Small intestine (tissue), 7 donors: Measurements from ENCODE around the gene TBX2. TPM values are rescaled to one million over a fixed set of nuclear protein-coding genes. Genes with fewer than 3 reads are reported as not detected.

Source experiments
- DNase-seq, 2 donors: peaks; one replicate each; pipeline versions ENCODE4 v3.0.0 to v3.0.0-alpha.2; 2013
- FAIRE-seq: peaks from 2 replicates; lab custom pipeline; 2012; peaks lifted over from hg19 to GRCh38; lab: Jason Lieb, UNC
- H3K27ac ChIP-seq, 3 donors: one replicate each; pipeline ENCODE4 v1.5.1; 2013; ENCODE audit warnings: low read length in 2 of 3, mild to moderate bottlenecking in 2 of 3, control low read depth in 1 of 3, inconsistent platforms in 1 of 3, low read depth in 1 of 3, moderate library complexity in 1 of 3
- H3K27me3 ChIP-seq, 3 donors: one replicate each; pipeline ENCODE4 v1.6.1; 2013; ENCODE audit warnings: low read length in 3 of 3, inconsistent platforms in 1 of 3; ENCODE audit not compliant: control insufficient read depth in 3 of 3, insufficient read depth in 3 of 3
- H3K36me3 ChIP-seq, 3 donors: one replicate each; pipeline ENCODE4 v1.6.1; 2013; ENCODE audit warnings: low read length in 3 of 3, inconsistent platforms in 1 of 3, low read depth in 1 of 3, mild to moderate bottlenecking in 1 of 3, moderate library complexity in 1 of 3; ENCODE audit not compliant: control insufficient read depth in 3 of 3, insufficient read depth in 2 of 3
- H3K4me1 ChIP-seq, 3 donors: one replicate each; pipeline ENCODE4 v1.6.1; 2013; ENCODE audit warnings: low read length in 2 of 3, inconsistent platforms in 1 of 3, low read depth in 1 of 3, mild to moderate bottlenecking in 1 of 3, moderate library complexity in 1 of 3; ENCODE audit not compliant: control insufficient read depth in 3 of 3, insufficient read depth in 2 of 3
- H3K4me3 ChIP-seq, 3 donors: one replicate each; pipeline ENCODE4 v1.5.1; 2013; ENCODE audit warnings: low read length in 3 of 3, control low read depth in 1 of 3, inconsistent platforms in 1 of 3, low read depth in 1 of 3, mild to moderate bottlenecking in 1 of 3, moderate library complexity in 1 of 3
- H3K9me3 ChIP-seq, 2 donors: one replicate each; pipeline ENCODE4 v1.6.1; 2013; ENCODE audit warnings: low read depth in 1 of 2, low read length in 1 of 2; ENCODE audit not compliant: control insufficient read depth in 2 of 2, insufficient read depth in 1 of 2
- WGBS, 3 donors: extraction: QIAGEN DNeasy Blood & Tissue Kit; methylation state at CpG; one replicate each; pipeline ENCODE4 v1.1.7; 2013; 5-methylcytosine and 5-hydroxymethylcytosine counted together
- polyA plus RNA-seq, 4 donors: library from polyadenylated mRNA; stranded (reverse) in 3 of 4; unstranded in 1 of 4; fragments of 200-250 nt in 3 of 4; fragments of 120-200 nt in 1 of 4; gene quantifications; one replicate each; pipeline versions ENCODE4 v1.2.1 to v1.2.3, GENCODE V29; 2013
- donor health status: healthy with polysubstance abuse.
- donor health status: control.
- donor health status: control.
- donor health status: Bipolar disorder and iron deficiency.
- donor health status: healthy.

TBX2 gene
- polyA plus RNA-seq, 4 donors: 0.45 to 9.6 (median 6.9) TPM

DNA sequence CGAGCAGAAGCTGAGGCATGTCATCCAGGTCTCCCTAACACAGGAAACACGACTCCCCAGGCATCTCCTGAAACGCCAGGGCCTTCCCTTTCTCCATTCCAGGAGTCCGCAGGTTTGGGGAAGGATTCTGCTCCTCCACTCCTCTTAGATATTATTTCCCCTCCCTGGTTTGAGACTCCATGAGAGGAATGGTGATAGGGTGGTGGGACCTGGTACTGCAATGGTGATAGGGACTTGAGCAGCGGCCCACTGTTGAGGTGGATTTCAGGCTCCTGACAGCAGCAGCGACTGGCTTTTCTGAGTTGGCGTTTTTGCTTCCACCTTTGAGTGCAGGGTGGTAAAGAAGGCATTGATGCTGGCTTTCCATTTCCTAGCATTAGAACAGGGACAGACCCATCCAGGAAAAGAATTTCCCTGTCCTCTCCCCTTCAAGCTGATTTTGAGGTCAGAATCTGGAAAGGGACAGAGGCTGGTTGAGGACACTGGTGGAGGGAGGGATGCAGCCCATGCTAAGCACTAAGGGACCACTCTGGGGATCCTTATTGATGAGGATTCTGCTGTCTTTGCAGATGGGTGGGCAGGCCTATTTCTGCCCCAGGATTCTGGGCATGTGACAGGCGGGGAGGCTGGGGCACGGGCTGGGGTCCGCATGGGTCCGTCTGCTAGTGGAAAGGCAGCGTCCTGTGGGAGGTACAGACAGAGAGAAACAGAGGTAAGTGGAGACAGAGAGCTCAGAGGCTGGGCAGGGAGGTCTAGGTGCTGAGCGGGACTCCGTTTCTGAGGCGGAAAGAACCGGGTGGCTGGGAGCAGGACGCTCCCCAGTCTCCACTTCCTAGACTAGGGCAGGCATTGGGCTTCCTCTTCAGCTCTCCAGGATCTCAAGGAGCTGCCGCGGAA, 51.2 kb downstream of the TBX2 start:
- Histone ChIP-seq H3K4me3 (no peak overlapping the region), H3K36me3 (no peaks in the 10 kb centered on the region), H3K9me3 (no peaks in the 10 kb centered on the region), H3K27ac (no peak overlapping the region), H3K4me1 (peaks cover 0 to 27% (median 0%) of the 10 kb centered on the region in 3 donors), H3K27me3 (peaks cover 15 to 73% (median 47%) of the 10 kb centered on the region in 3 donors)
- WGBS, 3 donors: 61 to 73% (median 71%) methylated on average over 19 of the region's 19 CpGs
- no peak for DNase-seq
- FAIRE-seq: no peak

DNA sequence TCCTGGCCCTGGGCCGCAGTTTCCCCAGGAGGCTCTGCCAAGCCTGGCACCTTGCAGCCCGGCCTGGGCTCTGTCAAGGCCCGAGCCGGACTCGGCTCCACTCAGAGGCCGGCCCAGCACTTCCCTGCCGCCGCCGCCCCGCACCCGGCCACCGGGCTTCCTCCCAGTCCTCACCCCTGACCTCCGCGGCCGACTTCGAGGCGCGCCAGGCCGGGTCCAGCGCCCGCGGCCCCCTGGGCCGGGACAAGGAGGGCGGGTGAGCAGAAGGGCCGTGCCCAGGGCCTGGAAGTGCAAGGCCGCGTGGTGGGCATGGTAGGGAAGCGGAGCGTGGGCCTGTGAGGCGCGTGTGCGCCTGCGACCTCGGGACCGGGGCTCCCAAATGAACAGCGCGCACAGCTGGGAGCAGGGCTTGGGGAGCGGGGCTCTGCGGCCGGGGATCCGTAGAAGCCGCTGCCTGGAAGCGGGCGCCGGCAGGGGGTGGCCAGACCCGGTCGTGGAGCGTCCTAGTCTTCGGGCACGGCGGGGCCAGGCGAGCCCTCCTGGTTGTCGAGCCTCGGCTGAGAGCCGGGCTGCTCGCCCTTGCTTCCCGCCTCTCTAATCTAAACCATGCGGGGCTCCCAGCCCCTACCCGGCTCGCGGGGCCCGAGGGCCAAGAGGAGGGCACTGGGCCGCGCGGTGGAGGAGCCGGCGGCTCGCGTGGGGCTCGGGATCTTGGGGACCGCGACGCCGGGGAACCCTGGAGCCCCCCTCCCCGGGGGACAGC, 52.1 kb downstream of the TBX2 start:
- FAIRE-seq (no peak), DNase-seq (peak in 1 of 2 donors; percentile 49)
- Histone ChIP-seq H3K27me3 (peaks cover 15 to 81% (median 54%) of the 10 kb centered on the region in 3 donors), H3K36me3 (no peaks in the 10 kb centered on the region), H3K9me3 (no peaks in the 10 kb centered on the region), H3K4me1 (peaks cover 0 to 33% (median 0%) of the 10 kb centered on the region in 3 donors), H3K27ac (no peak overlapping the region), H3K4me3 (peak overlapping the region in 1 of 3 donors; percentile 22)
- 5 to 8% (median 8%) methylated on average over 44 to 75 of the region's 75 CpGs for WGBS, 3 donors

DNA sequence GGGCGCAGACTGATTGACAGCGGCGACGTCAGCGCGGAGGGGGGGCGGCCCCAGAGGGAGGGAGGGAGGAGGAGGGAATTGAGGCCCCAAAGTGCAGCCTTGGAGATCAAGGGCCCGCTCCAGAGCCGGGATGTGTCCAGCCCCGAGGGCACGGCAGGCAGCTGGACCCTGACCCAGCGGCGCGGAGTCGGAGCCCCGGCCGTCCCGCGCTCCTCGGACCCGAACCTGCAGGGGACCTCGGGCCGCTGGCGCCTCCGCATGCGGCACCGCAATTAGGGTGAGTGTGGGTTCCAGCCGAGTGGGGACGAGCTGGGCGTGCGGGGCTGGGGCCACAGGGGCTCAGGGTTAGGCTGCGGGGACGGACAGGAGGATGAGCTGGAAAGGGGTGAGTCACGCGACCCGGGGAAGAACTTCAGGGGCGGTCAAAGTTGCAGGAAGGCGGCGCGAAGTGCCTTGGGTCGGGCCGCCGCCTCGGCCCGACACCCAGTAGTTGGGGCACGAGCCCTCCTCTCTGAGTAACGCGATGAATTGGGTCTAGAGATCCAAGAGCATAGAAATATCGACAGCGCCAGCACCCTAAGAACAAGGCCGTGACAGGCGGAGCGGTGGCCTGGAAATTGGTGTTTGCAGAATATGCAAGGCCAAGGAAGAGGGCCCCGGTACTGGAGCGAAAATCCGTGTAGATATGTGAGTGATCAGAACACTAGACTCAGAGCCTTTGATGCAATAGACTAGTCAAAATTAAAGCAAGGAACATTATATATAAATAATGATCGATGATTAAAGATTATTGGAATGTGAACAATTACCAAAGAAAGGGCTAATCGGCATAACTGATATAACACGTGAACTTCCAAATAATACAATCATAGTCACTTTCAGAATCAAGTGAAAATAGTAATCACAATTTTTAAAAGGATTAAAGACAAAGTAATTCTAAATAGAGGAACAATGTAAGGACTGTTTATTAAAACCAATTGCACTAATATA, 53.0 kb downstream of the TBX2 start, which contains the start of gene TBX4:
Gene TBX4, plus strand, starts transcription at position 122 of the 990 bp plus-strand sequence. CDS start 4,069 bp downstream, outside the sequence.
- Histone ChIP-seq H3K9me3 (no peaks in the 10 kb centered on the region), H3K4me1 (peaks cover 0 to 41% (median 0%) of the 10 kb centered on the region in 3 donors), H3K27ac (no peak within 1 kb of the TSS), H3K36me3 (no peaks in the 10 kb centered on the region), H3K27me3 (peaks cover 18 to 85% (median 57%) of the 10 kb centered on the region in 3 donors), H3K4me3 (peak within 1 kb of the TSS in 1 of 3 donors; percentile 22)
- WGBS, 3 donors: 5 to 11% (median 9%) methylated on average over 37 to 59 of the region's 59 CpGs
- FAIRE-seq (peak; percentile 73), DNase-seq (peak in 1 of 2 donors; percentile 48)

DNA sequence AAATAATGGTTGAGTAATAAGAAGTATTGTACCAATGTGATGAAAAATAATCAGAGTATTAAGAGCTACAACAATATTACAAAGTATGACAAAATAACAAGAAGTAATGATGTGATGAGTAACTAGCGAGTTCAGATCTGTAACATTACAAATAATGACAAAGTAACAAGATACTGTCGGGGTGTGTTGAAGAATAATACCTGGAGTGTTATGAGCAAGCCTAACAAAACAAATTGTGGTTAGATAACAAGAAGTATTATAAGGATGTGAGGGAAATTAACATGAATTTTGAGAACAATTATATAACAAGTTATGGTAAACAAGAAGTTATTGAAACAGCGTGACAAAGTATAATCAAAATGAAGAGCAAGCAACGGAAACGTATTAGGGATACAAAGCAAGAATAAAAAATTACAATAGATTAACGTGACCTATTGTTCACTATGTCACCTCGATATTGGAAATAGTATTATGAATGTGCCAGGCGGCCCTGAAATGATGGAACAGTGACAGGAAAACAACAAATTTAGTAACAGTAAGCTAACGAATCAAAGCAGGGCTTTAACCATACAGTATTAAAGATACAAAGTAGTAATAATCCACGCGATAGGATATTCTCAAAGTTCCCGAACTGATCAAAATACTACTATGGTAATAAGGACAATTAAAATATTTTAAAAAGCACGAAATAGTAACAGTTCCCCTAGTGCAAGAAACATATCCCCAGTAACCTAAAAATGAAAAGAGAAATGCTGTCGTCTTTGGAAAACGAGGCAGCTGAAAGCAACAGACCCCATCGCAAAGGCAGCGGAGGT, 54.1 kb downstream of the TBX2 start:
- H3K4me3 ChIP-seq: no peak overlapping the region
- peaks cover 18 to 87% (median 66%) of the 10 kb centered on the region in 3 donors for H3K27me3 ChIP-seq
- FAIRE-seq (peak; percentile 41), DNase-seq (no peak)
- H3K4me1 ChIP-seq: peaks cover 0 to 46% (median 0%) of the 10 kb centered on the region in 3 donors
- WGBS, 3 donors: 16% methylated on average over 17 of the region's 17 CpGs
- H3K36me3 ChIP-seq: no peaks in the 10 kb centered on the region
- no peak overlapping the region for H3K27ac ChIP-seq
- no peaks in the 10 kb centered on the region for H3K9me3 ChIP-seq

DNA sequence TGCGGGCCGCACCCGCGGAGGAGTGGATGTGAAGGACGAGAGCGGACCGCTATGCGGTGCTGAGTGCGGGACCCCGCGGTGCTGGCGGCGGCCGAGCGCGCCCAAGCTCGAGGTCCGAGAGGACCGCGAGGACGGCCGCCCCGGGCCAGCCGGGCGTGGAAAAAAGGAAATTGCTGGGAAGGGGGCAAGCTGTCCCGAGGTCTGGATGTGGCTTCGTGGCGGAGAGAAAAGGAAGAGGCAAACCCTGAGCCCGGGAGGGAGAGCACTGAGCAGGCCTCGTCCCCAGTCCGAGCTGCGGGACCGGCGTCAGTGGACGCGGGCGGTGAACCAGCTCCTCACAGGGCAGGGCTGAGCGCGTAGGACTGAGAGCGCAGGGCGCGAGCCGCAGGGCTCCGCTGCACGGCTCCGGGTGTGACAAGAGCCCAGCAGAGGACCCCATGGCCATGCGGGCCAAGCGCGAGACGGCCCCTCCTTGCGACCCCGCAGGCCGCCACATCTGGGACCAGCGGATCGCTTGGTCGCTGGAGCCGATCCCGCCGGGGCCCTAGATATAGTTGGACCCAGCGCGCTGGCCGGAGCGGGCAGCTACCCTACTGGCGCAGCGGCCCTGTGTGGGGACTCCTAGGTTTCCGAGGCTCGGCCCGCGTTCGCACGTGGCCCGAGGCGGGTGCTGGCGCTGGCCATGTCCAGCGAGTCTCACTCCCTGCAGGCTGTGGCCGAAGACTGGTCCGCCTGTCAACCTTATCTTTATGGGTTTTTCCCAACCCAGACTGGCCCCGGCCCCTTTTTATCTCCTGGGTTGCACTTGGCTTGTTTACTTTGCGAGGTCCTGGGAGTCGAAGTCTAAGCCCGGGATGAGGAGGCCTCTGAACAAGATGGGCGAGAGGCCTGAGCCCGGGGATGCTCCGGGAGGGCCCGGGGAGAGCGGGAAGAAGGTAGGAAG, 55.0 kb downstream of the TBX2 start:
- Histone ChIP-seq H3K27ac (no peak overlapping the region), H3K36me3 (no peaks in the 10 kb centered on the region), H3K4me3 (no peak overlapping the region), H3K9me3 (no peaks in the 10 kb centered on the region), H3K27me3 (peaks cover 18 to 94% (median 66%) of the 10 kb centered on the region in 3 donors), H3K4me1 (peaks cover 0 to 46% (median 0%) of the 10 kb centered on the region in 3 donors)
- DNase-seq: peak in 1 of 2 donors; percentile 89
- FAIRE-seq: no peak
- 7 to 10% (median 9%) methylated on average over 76 to 86 of the region's 86 CpGs for WGBS, 3 donors

DNA sequence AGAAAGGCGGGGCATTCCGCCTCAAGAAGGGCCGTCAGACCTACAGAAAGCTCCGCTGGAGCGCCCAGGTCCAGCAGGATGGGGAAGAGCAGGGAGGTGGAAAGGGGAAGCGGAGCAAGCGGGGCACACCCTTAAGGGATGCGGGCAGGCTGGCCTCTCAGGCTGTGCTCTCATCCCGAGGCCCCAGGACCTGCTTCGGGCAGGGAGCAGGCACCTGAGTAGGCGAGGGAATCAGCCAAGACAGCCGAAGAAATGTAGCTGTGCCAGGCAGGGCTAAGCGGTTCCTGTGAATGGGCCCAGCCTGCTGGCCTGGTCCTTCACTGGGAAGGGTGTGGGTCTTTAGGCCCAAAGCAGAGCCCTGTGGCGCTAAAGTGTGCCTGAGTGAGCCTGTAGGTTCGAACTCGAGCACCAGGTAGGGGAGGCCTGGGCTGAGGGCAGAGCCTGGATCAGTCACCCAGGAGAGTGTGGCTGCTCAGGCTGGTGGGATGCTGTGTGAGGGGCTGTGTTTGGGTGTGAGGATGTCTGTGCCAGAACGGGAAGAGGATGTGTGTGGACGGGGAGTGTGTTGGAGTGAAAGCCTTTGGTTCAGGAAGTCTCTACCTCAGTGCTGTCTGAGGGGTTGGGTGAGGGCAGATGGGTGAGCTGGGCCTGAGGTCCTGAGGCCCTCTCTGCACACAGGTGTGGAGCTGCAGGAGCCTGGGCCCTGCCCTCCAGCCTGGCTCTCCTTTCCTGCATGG, 55.8 kb downstream of the TBX2 start:
- WGBS, 3 donors: 34 to 46% (median 44%) methylated on average over 18 of the region's 18 CpGs
- FAIRE-seq (no peak), DNase-seq (no peak)
- Histone ChIP-seq H3K27me3 (peaks cover 18 to 94% (median 66%) of the 10 kb centered on the region in 3 donors), H3K9me3 (no peaks in the 10 kb centered on the region), H3K27ac (no peak overlapping the region), H3K36me3 (no peaks in the 10 kb centered on the region), H3K4me3 (no peak overlapping the region), H3K4me1 (peaks cover 0 to 46% (median 0%) of the 10 kb centered on the region in 3 donors)
